Subcutaneous adipose tissue (tissue), 4 donors: ENCODE measurements around the gene EIF2S2. TPM values are rescaled to one million over a fixed set of nuclear protein-coding genes. Genes with fewer than 3 reads are reported as not detected.

ENCODE experiments used
- total RNA-seq, 4 donors: library from RNA; depleted of rRNA; stranded (reverse); fragments of >200 nt; gene quantifications; one replicate each; pipeline ENCODE4 v1.1.0, GENCODE V29; 2016
- TF ChIP-seq, protein P1 (sequence below): fragments of 450-650 bp; IDR thresholded peaks from one replicate; pipeline ENCODE4 v1.5.1; 2016; ENCODE audit warnings: low read depth, mild to moderate bottlenecking, control low read depth, antibody characterized with exemption, moderate library complexity

The EIF2S2 gene
- total RNA-seq, 4 donors from 2014 or later: 41.6 to 86.6 (median 49.7) TPM

DNA sequence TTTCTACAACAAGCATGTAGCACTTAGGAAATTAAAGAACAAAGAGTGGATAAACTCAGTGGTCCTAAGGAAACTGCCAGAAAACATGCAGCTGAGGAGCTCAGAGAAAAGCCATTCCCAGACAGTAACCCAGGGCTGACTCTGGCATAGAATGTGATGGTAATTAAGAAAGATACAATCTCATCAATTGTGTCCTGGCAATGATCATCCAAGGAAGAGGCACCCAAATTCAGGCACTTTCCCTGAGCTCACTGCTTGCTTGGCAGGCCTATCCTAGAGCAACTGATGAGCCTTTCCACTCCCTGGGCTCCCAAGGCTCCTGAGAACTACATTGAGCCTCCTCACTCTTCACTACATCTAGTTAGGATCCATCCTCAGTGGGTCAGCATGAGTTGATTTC, 16.2 kb downstream of the EIF2S2 start:
- TF ChIP-seq, protein P1, sequence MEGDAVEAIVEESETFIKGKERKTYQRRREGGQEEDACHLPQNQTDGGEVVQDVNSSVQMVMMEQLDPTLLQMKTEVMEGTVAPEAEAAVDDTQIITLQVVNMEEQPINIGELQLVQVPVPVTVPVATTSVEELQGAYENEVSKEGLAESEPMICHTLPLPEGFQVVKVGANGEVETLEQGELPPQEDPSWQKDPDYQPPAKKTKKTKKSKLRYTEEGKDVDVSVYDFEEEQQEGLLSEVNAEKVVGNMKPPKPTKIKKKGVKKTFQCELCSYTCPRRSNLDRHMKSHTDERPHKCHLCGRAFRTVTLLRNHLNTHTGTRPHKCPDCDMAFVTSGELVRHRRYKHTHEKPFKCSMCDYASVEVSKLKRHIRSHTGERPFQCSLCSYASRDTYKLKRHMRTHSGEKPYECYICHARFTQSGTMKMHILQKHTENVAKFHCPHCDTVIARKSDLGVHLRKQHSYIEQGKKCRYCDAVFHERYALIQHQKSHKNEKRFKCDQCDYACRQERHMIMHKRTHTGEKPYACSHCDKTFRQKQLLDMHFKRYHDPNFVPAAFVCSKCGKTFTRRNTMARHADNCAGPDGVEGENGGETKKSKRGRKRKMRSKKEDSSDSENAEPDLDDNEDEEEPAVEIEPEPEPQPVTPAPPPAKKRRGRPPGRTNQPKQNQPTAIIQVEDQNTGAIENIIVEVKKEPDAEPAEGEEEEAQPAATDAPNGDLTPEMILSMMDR: no peak

GRCh38 chr20:34093895-34094294, 18.1 kb downstream of the EIF2S2 start:
- TF ChIP-seq, protein P1: no peak

GRCh38 chr20:34091637-34092200, 20.3 kb downstream of the EIF2S2 start:
- TF ChIP-seq, protein P1: no peak

DNA sequence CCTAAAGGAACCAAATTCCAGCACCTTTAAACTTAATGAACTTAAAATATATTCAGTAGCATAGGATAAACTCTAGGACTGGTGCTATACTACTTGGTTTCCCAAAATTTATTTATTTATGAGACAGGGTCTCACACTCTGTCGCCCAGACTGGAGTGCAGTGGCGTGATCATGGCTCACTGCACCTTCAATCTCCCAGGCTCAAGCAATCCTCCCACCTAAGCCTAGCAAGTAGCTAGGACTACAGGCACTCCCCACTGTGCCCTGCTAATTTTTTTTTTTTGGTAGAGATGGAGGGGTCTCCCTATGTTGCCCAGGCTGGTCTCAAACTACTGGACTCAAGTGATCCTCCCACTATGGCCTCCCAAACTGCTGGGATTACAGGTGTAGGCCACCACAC, 21.4 kb downstream of the EIF2S2 start:
- TF ChIP-seq, protein P1: no peak

- TF ChIP-seq, protein P1: no peak
Observed at GRCh38 chr20:34089655-34090345, 22.2 kb downstream of the EIF2S2 start.

DNA sequence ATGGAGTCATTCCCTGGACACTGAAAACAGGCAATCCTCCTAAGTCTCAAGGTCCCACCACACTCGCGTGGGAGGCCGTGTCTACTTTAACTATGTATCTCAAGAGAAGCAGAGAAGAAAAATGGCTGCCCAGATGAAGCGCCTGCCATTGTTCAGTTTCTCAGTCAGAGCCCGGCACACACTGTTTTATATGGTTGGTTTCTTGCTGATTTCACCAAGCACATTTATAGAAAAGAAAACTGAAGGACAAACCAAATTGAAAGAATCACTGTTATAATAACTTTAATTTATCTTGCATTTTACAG, 22.9 kb downstream of the EIF2S2 start:
- TF ChIP-seq, protein P1: no peak

GRCh38 chr20:34088305-34089174, 23.5 kb downstream of the EIF2S2 start:
- TF ChIP-seq, protein P1: no peak
